DMS114 treated with DMSO at 0.1 percent for 48 hours (cell line): ENCODE results near the gene NEK10.
A peak's percentile ranks its signal among the peaks of the same experiment; 100 is the strongest.
"Not testable (repeated sequence)": the region's sequence is repeated elsewhere in the genome, so short reads cannot be mapped to it uniquely, and the experiment has no call there.

Experiments used
- DNase-seq: peaks from one replicate; lab custom pipeline; 2025; ENCODE audit not compliant: unreplicated experiment; lab: John Stamatoyannopoulos, UW

Gene NEK10

GRCh38 chr3:27368831-27369607 lies at the start of gene NEK10:
TSS of gene NEK10 (minus strand) at chr3:27369383. CDS start at chr3:27352882, 16,501 bp downstream.
- peak; percentile 91 for DNase-seq

- no peak for DNase-seq
Measured at GRCh38 chr3:27415202-27415601, 46.0 kb upstream of the NEK10 start.

- no peak for DNase-seq
Measured at GRCh38 chr3:27392950-27393679, 23.9 kb upstream of the NEK10 start.

GRCh38 chr3:27392414-27392813 lies 23.2 kb upstream of the NEK10 start:
- DNase-seq = not testable (repeated sequence)

GRCh38 chr3:27391796-27392195 lies 22.6 kb upstream of the NEK10 start:
- DNase-seq = no peak

- DNase-seq = no peak
Measured at GRCh38 chr3:27387625-27388024, 18.4 kb upstream of the NEK10 start.

GRCh38 chr3:27385504-27385903 lies 16.3 kb upstream of the NEK10 start:
- no peak for DNase-seq

- DNase-seq = no peak
Measured at GRCh38 chr3:27384191-27384590, 15.0 kb upstream of the NEK10 start.

GRCh38 chr3:27380433-27381357 lies 11.5 kb upstream of the NEK10 start:
- no peak for DNase-seq

- DNase-seq = no peak
Measured at GRCh38 chr3:27378331-27378730, 9.1 kb upstream of the NEK10 start.

GRCh38 chr3:27376109-27376772 lies 7.1 kb upstream of the NEK10 start:
- DNase-seq = no peak

- DNase-seq = no peak
Measured at GRCh38 chr3:27366062-27366591, 3.1 kb downstream of the NEK10 start.

GRCh38 chr3:27360113-27361078 lies 8.8 kb downstream of the NEK10 start:
- DNase-seq = no peak

GRCh38 chr3:27358372-27358771 lies 10.8 kb downstream of the NEK10 start:
- DNase-seq = no peak

GRCh38 chr3:27357665-27358258 lies 11.4 kb downstream of the NEK10 start:
- DNase-seq = peak; percentile 15

- DNase-seq = no peak
Measured at GRCh38 chr3:27356976-27357375, 12.2 kb downstream of the NEK10 start.

GRCh38 chr3:27354588-27355203 lies 14.5 kb downstream of the NEK10 start:
- no peak for DNase-seq

GRCh38 chr3:27354161-27354560 lies 15.0 kb downstream of the NEK10 start:
- DNase-seq = no peak

- no peak for DNase-seq
Measured at GRCh38 chr3:27353221-27353620, 16.0 kb downstream of the NEK10 start.
